Progenitor cell of endocrine pancreas (in vitro differentiated cells): ENCODE results near the gene PAX2. TPM values are rescaled to one million over a fixed set of nuclear protein-coding genes. Genes with fewer than 3 reads are reported as not detected.

ENCODE experiments used
- DNase-seq: peaks from one replicate; pipeline ENCODE4 v3.0.0; 2021; ENCODE audit warnings: low spot score; ENCODE audit not compliant: unreplicated experiment
- H3K27ac Mint-ChIP-seq: 2 replicates; pipeline ENCODE4 v1.8.0; 2021; ENCODE audit warnings: mild to moderate bottlenecking, moderate library complexity, mixed read lengths
- H3K27me3 Mint-ChIP-seq: 2 replicates; pipeline ENCODE4 v1.8.0; 2021; ENCODE audit warnings: mixed read lengths
- H3K36me3 Mint-ChIP-seq: 2 replicates; pipeline ENCODE4 v1.8.0; 2022; ENCODE audit warnings: mixed read lengths; ENCODE audit not compliant: insufficient read depth
- H3K4me1 Mint-ChIP-seq: 2 replicates; pipeline ENCODE4 v1.8.0; 2021; ENCODE audit warnings: low read depth, mixed read lengths
- H3K4me3 Mint-ChIP-seq: 2 replicates; pipeline ENCODE4 v1.8.0; 2021; ENCODE audit warnings: low read depth, mild to moderate bottlenecking, moderate library complexity, mixed read lengths
- H3K9me3 Mint-ChIP-seq: 2 replicates; pipeline ENCODE4 v1.8.0; 2021; ENCODE audit warnings: low read depth, mixed read lengths
- CTCF ChIP-seq: fragments of 200-600 bp; sonication (generic); IDR thresholded peaks from one replicate; pipeline ENCODE4 v1.5.0; 2021; ENCODE audit warnings: antibody characterized with exemption, mild to moderate bottlenecking; ENCODE audit not compliant: unreplicated experiment
- total RNA-seq: library from RNA; stranded (reverse); gene quantifications from 2 replicates; pipeline ENCODE4 v1.2.1, GENCODE V29; 2021

PAX2 gene
- total RNA-seq, 1 donor from 2014 or later, result not detected

- no peak for TF ChIP-seq CTCF
- no peaks in the 10 kb centered on the region for H3K36me3 Mint-ChIP-seq
- H3K27me3 Mint-ChIP-seq, result peaks cover 86% of the 10 kb centered on the region
- no peak overlapping the region for H3K27ac Mint-ChIP-seq
- peaks cover 9% of the 10 kb centered on the region for H3K4me1 Mint-ChIP-seq
- H3K9me3 Mint-ChIP-seq, result no peaks in the 10 kb centered on the region
- H3K4me3 Mint-ChIP-seq, result no peak overlapping the region
- no peak for DNase-seq
These were observed 65.9 kb downstream of the PAX2 start for GRCh38 chr10:100811261-100811660.

- no peak for DNase-seq
- Mint-ChIP-seq H3K27ac (no peak overlapping the region), H3K9me3 (no peaks in the 10 kb centered on the region), H3K27me3 (peaks cover 86% of the 10 kb centered on the region), H3K4me3 (no peak overlapping the region), H3K36me3 (no peaks in the 10 kb centered on the region), H3K4me1 (peaks cover 9% of the 10 kb centered on the region)
- no peak for TF ChIP-seq CTCF
These were observed 66.7 kb downstream of the PAX2 start for GRCh38 chr10:100811752-100812750.

- Mint-ChIP-seq H3K27ac (no peak overlapping the region), H3K36me3 (no peaks in the 10 kb centered on the region), H3K9me3 (no peaks in the 10 kb centered on the region), H3K4me3 (no peak overlapping the region), H3K27me3 (peaks cover 83% of the 10 kb centered on the region), H3K4me1 (peaks cover 2% of the 10 kb centered on the region)
- no peak for DNase-seq
- peak; percentile 21 for TF ChIP-seq CTCF
These were observed 67.6 kb downstream of the PAX2 start for GRCh38 chr10:100812978-100813377.

GRCh38 chr10:100814751-100815474, 69.5 kb downstream of the PAX2 start:
- Mint-ChIP-seq H3K4me3 (no peak overlapping the region), H3K9me3 (no peaks in the 10 kb centered on the region), H3K4me1 (no peaks in the 10 kb centered on the region), H3K27ac (no peak overlapping the region), H3K36me3 (no peaks in the 10 kb centered on the region), H3K27me3 (peaks cover 83% of the 10 kb centered on the region)
- no peak for DNase-seq
- TF ChIP-seq CTCF, result no peak

- Mint-ChIP-seq H3K9me3 (no peaks in the 10 kb centered on the region), H3K27me3 (peaks cover 90% of the 10 kb centered on the region), H3K36me3 (no peaks in the 10 kb centered on the region), H3K4me3 (no peak overlapping the region), H3K27ac (no peak overlapping the region), H3K4me1 (no peaks in the 10 kb centered on the region)
- TF ChIP-seq CTCF, result no peak
- DNase-seq, result no peak
These were observed 71.3 kb downstream of the PAX2 start for GRCh38 chr10:100816671-100817070.
